ENCODE data around the gene PSMA1. TPM values are rescaled to one million over a fixed set of nuclear protein-coding genes. Genes with fewer than 3 reads are reported as not detected.

Gene PSMA1
- total RNA-seq, 2 donors from 2014 or later: 171 to 214 TPM

DNA sequence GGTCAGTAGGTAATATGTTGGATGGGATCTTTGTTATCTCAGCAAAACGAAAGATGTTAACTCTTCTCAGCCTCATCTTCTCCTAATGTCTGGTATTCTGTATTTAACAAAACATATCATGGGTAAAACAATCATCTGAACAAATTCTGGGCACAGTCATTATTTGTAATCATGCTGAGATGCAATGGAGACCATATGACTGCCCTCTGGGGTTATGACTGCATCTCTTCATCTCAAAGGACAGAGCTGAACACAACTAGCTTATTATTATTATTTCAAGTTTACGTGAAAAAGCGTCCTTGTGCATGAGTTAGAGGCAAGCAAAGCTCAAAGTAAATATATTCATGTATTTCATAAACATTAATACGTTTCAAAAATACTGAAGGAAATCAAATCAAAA, 29.7 kb upstream of the PSMA1 start:
- Histone ChIP-seq H3K4me3 (ENCODE audit: low read length) (no peak overlapping the region), H3K9ac (ENCODE audit: extremely low read depth, low read length, poor library complexity, severe bottlenecking) (no peak overlapping the region), H3K27ac (ENCODE audit: low read depth, low read length) (no peak overlapping the region), H3K9me3 (ENCODE audit: control insufficient read depth, low read length) (no peaks in the 10 kb centered on the region), H3K27me3 (ENCODE audit: control insufficient read depth, insufficient read depth, low read length, poor library complexity, severe bottlenecking) (peaks cover 7% of the 10 kb centered on the region), H3K36me3 (ENCODE audit: control insufficient read depth, insufficient read depth, low read length) (no peaks in the 10 kb centered on the region), H3K4me1 (ENCODE audit: control insufficient read depth, insufficient read depth, low read length) (peaks cover 10% of the 10 kb centered on the region)
- 100% methylated on average over 4 of the region's 4 CpGs; no CpG with 5 or more reads in 1 of the 2 experiments for WGBS, 2 experiments (ENCODE audit: insufficient coverage in 1 of 2, insufficient read length in 1 of 2)
- H3K4me3 Mint-ChIP-seq: no peak overlapping the region
- no peak for DNase-seq
- H3K27ac Mint-ChIP-seq: no peak overlapping the region
- no peaks in the 10 kb centered on the region for H3K36me3 Mint-ChIP-seq (ENCODE audit: low read depth)
- H3K4me1 Mint-ChIP-seq: peaks cover 9% of the 10 kb centered on the region
- peaks cover 3% of the 10 kb centered on the region for H3K27me3 Mint-ChIP-seq (ENCODE audit: insufficient read depth)
- H3K9me3 Mint-ChIP-seq: no peaks in the 10 kb centered on the region
- TF ChIP-seq, protein P1, sequence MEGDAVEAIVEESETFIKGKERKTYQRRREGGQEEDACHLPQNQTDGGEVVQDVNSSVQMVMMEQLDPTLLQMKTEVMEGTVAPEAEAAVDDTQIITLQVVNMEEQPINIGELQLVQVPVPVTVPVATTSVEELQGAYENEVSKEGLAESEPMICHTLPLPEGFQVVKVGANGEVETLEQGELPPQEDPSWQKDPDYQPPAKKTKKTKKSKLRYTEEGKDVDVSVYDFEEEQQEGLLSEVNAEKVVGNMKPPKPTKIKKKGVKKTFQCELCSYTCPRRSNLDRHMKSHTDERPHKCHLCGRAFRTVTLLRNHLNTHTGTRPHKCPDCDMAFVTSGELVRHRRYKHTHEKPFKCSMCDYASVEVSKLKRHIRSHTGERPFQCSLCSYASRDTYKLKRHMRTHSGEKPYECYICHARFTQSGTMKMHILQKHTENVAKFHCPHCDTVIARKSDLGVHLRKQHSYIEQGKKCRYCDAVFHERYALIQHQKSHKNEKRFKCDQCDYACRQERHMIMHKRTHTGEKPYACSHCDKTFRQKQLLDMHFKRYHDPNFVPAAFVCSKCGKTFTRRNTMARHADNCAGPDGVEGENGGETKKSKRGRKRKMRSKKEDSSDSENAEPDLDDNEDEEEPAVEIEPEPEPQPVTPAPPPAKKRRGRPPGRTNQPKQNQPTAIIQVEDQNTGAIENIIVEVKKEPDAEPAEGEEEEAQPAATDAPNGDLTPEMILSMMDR (conservative IDR thresholded peaks at IDR 0.05): no peak

GRCh38 chr11:14547440-14547839, 27.3 kb upstream of the PSMA1 start:
- Histone ChIP-seq H3K27me3 (ENCODE audit: control insufficient read depth, insufficient read depth, low read length, poor library complexity, severe bottlenecking) (no peaks in the 10 kb centered on the region), H3K4me3 (ENCODE audit: low read length) (no peak overlapping the region), H3K9me3 (ENCODE audit: control insufficient read depth, low read length) (no peaks in the 10 kb centered on the region), H3K36me3 (ENCODE audit: control insufficient read depth, insufficient read depth, low read length) (no peaks in the 10 kb centered on the region), H3K4me1 (ENCODE audit: control insufficient read depth, insufficient read depth, low read length) (peaks cover 10% of the 10 kb centered on the region), H3K9ac (ENCODE audit: extremely low read depth, low read length, poor library complexity, severe bottlenecking) (no peak overlapping the region), H3K27ac (ENCODE audit: low read depth, low read length) (no peak overlapping the region)
- H3K4me1 Mint-ChIP-seq: peaks cover 12% of the 10 kb centered on the region
- no peaks in the 10 kb centered on the region for H3K36me3 Mint-ChIP-seq (ENCODE audit: low read depth)
- 81 to 87% methylated on average over 2 of the region's 2 CpGs for WGBS, 2 experiments (ENCODE audit: insufficient coverage in 1 of 2, insufficient read length in 1 of 2)
- no peak overlapping the region for H3K4me3 Mint-ChIP-seq
- peaks cover 3% of the 10 kb centered on the region for H3K27me3 Mint-ChIP-seq (ENCODE audit: insufficient read depth)
- H3K27ac Mint-ChIP-seq: no peak overlapping the region
- TF ChIP-seq, protein P1 (conservative IDR thresholded peaks at IDR 0.05): no peak
- H3K9me3 Mint-ChIP-seq: no peaks in the 10 kb centered on the region
- DNase-seq: no peak

- no peaks in the 10 kb centered on the region for H3K27me3 Mint-ChIP-seq (ENCODE audit: insufficient read depth)
Observed at GRCh38 chr11:14546672-14547071, 26.5 kb upstream of the PSMA1 start.

More at GRCh38 chr11:14546672-14547071, 26.5 kb upstream of the PSMA1 start:
- no peak overlapping the region for H3K27ac ChIP-seq (ENCODE audit: low read depth, low read length)
- H3K27me3 ChIP-seq (ENCODE audit: control insufficient read depth, insufficient read depth, low read length, poor library complexity, severe bottlenecking): no peaks in the 10 kb centered on the region
- no peaks in the 10 kb centered on the region for H3K9me3 Mint-ChIP-seq
- no peaks in the 10 kb centered on the region for H3K36me3 Mint-ChIP-seq (ENCODE audit: low read depth)
- TF ChIP-seq, protein P1 (conservative IDR thresholded peaks at IDR 0.05): no peak
- no peak overlapping the region for H3K27ac Mint-ChIP-seq
- no peak for DNase-seq
- H3K4me3 Mint-ChIP-seq: no peak overlapping the region
- H3K4me1 Mint-ChIP-seq: peaks cover 12% of the 10 kb centered on the region
- H3K9me3 ChIP-seq (ENCODE audit: control insufficient read depth, low read length): no peaks in the 10 kb centered on the region
- H3K9ac ChIP-seq (ENCODE audit: extremely low read depth, low read length, poor library complexity, severe bottlenecking): no peak overlapping the region
- H3K4me3 ChIP-seq (ENCODE audit: low read length): no peak overlapping the region
- no peaks in the 10 kb centered on the region for H3K36me3 ChIP-seq (ENCODE audit: control insufficient read depth, insufficient read depth, low read length)
- H3K4me1 ChIP-seq (ENCODE audit: control insufficient read depth, insufficient read depth, low read length): peaks cover 10% of the 10 kb centered on the region
